Sigmoid colon (tissue), 7 donors: ENCODE data around the gene NDE1. TPM values are rescaled to one million over a fixed set of nuclear protein-coding genes. Genes with fewer than 3 reads are reported as not detected.

Source experiments
- DNase-seq: peaks from one replicate; pipeline ENCODE4 v3.0.0-alpha.2; 2019
- H3K27ac ChIP-seq, 4 donors: fragments of 200-600 bp; sonication (generic); one replicate each; pipeline ENCODE4 v1.5.1; 2016 to 2019; ENCODE audit warnings: mild to moderate bottlenecking in 1 of 4
- H3K27me3 ChIP-seq, 3 donors: fragments of 200-600 bp; sonication (generic); one replicate each; pipeline ENCODE4 v1.5.1; 2019; ENCODE audit warnings: mild to moderate bottlenecking in 1 of 3
- H3K36me3 ChIP-seq, 4 donors: fragments of 200-600 bp; sonication (generic); one replicate each; pipeline ENCODE4 v1.5.1; 2016 to 2019
- H3K4me1 ChIP-seq, 4 donors: fragments of 200-600 bp; sonication (generic); one replicate each; pipeline ENCODE4 v1.5.1; 2017 to 2019
- H3K4me3 ChIP-seq, 4 donors: fragments of 200-600 bp; sonication (generic); one replicate each; pipeline ENCODE4 v1.5.1; 2017 to 2019; ENCODE audit warnings: mild to moderate bottlenecking in 2 of 4, moderate library complexity in 1 of 4
- H3K9me3 ChIP-seq, 4 donors: fragments of 200-600 bp in 3 of 4; sonication (generic) in 3 of 4; one replicate each; pipeline versions ENCODE4 v1.5.1 to v1.6.1; 2013 to 2019
- EP300 ChIP-seq, 4 donors: sonication (generic); formaldehyde crosslinking; IDR thresholded peaks; one replicate each; pipeline ENCODE4 v1.6.1; 2017; ENCODE audit warnings: antibody characterized with exemption in 4 of 4
- POLR2A ChIP-seq, 2 donors: fragments of 450-650 bp; IDR thresholded peaks; one replicate each; pipeline ENCODE4 v1.6.1; 2016; ENCODE audit warnings: antibody characterized with exemption in 2 of 2, mild to moderate bottlenecking in 2 of 2, moderate library complexity in 2 of 2
- POLR2AphosphoS5 ChIP-seq, 4 donors: sonication (generic); formaldehyde crosslinking; IDR thresholded peaks; one replicate each; pipeline ENCODE4 v1.6.1; 2017; ENCODE audit warnings: antibody characterized with exemption in 4 of 4
- WGBS, 2 donors: extraction: QIAGEN DNeasy Blood & Tissue Kit; methylation state at CpG; one replicate each; pipeline ENCODE4 v1.1.7; 2013; 5-methylcytosine and 5-hydroxymethylcytosine counted together
- intact Hi-C: fragments of 100-400 bp; cut with DNase I; formaldehyde crosslinking; loops from one replicate; pipeline ENCODE4 v1.15.1; 2023
- polyA plus RNA-seq, 3 donors: library from polyadenylated mRNA; stranded (reverse); fragments of 200-250 nt; gene quantifications; one replicate each; pipeline ENCODE4 v1.2.3, GENCODE V29; 2013
- total RNA-seq, 4 donors: library from RNA; depleted of rRNA; stranded (reverse); fragments of >200 nt; gene quantifications; one replicate each; pipeline ENCODE4 v1.1.0, GENCODE V29; 2016
- TF ChIP-seq, protein P1 (sequence below), 4 experiments: fragments of 450-650 bp in 3 of 4; fragments of 200-600 bp in 1 of 4; IDR thresholded peaks; one replicate each; pipeline ENCODE4 v1.5.1; 2016 to 2019; ENCODE audit warnings: antibody characterized with exemption in 4 of 4, mild to moderate bottlenecking in 3 of 4, moderate library complexity in 2 of 4
- donor health status: healthy with polysubstance abuse.
- donor health status: Bipolar disorder and iron deficiency.
- donor health status: healthy.

NDE1 gene
- total and polyA plus RNA-seq, 7 donors, result 11.3 to 86.1 (median 29.3) TPM

DNA sequence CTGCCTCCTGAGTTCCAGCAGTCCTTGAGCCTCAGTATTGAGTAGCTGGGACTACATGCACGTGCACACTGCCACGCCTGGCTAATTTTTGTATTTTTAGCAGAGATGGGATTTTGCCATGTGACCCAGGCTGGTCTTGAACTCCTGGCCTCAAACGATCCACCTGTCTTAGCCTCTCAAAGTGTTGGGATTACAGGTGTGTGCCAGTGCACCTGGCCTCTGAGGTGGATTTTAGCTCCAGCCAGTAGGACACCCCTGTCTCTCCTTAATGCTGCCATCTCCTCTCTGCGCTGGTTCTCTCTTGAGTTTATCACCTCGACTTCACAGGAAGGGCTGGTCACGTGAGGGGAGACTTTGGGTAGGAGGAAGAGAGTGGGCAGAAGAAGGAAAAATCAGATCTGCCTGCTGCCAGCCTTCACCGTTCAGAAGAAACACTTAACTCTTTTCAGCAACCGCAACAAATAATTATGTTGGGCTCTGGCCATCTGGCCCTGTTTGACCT, 55.1 kb downstream of the NDE1 start:
- TF ChIP-seq POLR2AphosphoS5 (IDR thresholded peaks at IDR 0.05), result peak in 3 of 4 donors; percentile 10 to 59 (median 59)
- TF ChIP-seq, protein P1, sequence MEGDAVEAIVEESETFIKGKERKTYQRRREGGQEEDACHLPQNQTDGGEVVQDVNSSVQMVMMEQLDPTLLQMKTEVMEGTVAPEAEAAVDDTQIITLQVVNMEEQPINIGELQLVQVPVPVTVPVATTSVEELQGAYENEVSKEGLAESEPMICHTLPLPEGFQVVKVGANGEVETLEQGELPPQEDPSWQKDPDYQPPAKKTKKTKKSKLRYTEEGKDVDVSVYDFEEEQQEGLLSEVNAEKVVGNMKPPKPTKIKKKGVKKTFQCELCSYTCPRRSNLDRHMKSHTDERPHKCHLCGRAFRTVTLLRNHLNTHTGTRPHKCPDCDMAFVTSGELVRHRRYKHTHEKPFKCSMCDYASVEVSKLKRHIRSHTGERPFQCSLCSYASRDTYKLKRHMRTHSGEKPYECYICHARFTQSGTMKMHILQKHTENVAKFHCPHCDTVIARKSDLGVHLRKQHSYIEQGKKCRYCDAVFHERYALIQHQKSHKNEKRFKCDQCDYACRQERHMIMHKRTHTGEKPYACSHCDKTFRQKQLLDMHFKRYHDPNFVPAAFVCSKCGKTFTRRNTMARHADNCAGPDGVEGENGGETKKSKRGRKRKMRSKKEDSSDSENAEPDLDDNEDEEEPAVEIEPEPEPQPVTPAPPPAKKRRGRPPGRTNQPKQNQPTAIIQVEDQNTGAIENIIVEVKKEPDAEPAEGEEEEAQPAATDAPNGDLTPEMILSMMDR (IDR thresholded peaks at IDR 0.05), result no peak
- WGBS, 2 donors, result 73 to 88% methylated on average over 8 of the region's 8 CpGs
- no peak for DNase-seq
- intact Hi-C loops, result loop anchor here (2.0 kb wide), 1 partner anchor 54 kb away; the partner anchor contains the start of gene NDE1
- H3K27me3 ChIP-seq, result no peaks in the 10 kb centered on the region
- H3K36me3 ChIP-seq, result peaks cover 16 to 77% (median 53%) of the 10 kb centered on the region in 4 donors
- H3K4me1 ChIP-seq, result peaks cover 0 to 25% (median 18%) of the 10 kb centered on the region in 4 donors
- H3K27ac ChIP-seq, result peak overlapping the region; percentile 68 to 80 (median 72)
- no peaks in the 10 kb centered on the region for H3K9me3 ChIP-seq
- no peak overlapping the region for H3K4me3 ChIP-seq

DNA sequence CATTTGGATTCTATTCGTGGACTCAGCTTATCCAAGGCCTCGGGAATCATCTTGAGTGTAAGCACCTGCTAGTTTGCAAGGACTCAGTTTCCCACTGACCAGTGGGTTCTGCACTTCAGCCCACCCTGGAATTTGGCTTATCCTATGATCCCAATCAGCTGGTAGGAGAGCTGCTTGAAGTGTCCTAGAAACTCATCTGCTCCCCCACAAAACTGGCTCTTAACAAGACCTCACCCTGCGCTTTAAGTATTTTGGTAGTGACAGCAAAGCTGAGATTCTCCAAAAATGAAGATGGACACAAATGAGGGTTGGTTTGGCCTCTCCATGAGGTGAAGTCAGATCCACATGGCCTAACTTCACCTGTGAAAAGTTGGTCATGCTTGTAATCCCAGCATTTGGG, 57.3 kb downstream of the NDE1 start:
- Histone ChIP-seq H3K4me3 (no peak overlapping the region), H3K27me3 (no peaks in the 10 kb centered on the region), H3K36me3 (peaks cover 37 to 93% (median 73%) of the 10 kb centered on the region in 4 donors), H3K27ac (peak overlapping the region; percentile 34 to 80 (median 72)), H3K4me1 (peaks cover 0 to 36% (median 20%) of the 10 kb centered on the region in 4 donors), H3K9me3 (no peaks in the 10 kb centered on the region)
- DNase-seq, result no peak
- 93 to 95% methylated on average over 3 of the region's 3 CpGs for WGBS, 2 donors
- TF ChIP-seq POLR2AphosphoS5 (IDR thresholded peaks at IDR 0.05), result peak; percentile 4 to 67 (median 46)
- no peak for TF ChIP-seq EP300 (IDR thresholded peaks at IDR 0.05)
- intact Hi-C loops, result no loop called here

DNA sequence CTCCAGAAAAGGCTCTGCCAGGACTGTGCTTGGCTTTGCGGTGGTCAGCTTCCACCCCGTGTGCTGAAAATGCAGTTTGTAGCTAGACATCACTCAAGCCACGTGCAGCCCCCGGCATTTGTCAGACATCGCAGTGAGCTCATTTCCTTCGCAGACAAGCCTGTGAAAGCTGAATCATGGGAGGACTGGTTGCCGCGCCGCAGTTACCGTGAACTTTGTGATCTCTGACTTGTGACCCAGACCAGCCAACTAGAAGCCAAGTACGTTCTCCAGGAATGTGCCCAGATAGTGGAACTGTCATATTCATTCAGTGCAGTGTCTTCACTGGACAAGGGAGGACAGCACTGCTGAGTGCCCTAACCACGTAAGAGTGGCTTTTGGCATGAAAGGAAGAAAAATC, 58.1 kb downstream of the NDE1 start:
- Histone ChIP-seq H3K36me3 (peaks cover 45 to 99% (median 80%) of the 10 kb centered on the region in 4 donors), H3K27me3 (no peaks in the 10 kb centered on the region), H3K27ac (peak overlapping the region; percentile 34 to 80 (median 72)), H3K4me3 (no peak overlapping the region), H3K4me1 (peaks cover 0 to 38% (median 18%) of the 10 kb centered on the region in 4 donors), H3K9me3 (no peaks in the 10 kb centered on the region)
- no peak for DNase-seq
- intact Hi-C loops, result no loop called here
- TF ChIP-seq EP300 (IDR thresholded peaks at IDR 0.05) (no peak), POLR2AphosphoS5 (IDR thresholded peaks at IDR 0.05) (peak in 3 of 4 donors; percentile 46 to 77 (median 77))
- 90 to 96% methylated on average over 12 of the region's 12 CpGs for WGBS, 2 donors

DNA sequence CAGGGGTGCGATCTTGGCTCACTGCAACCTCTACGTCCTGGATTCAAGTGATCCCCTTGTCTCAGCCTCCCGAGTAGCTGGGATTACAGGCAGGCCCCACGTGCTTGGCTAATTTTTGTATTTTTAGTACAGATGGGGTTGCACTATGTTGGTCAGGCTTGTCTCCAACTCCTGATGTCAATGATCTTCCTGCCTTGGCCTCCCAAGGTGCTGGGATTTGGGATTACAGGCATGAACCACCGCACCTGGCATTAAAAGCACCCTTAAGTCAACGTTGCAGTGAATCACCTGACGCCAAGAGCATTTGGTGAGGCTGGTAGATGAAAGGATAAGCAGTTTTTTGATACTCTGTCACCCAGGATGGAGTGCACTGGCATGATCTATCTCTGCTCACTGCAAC, 59.0 kb downstream of the NDE1 start:
- H3K36me3 ChIP-seq, result peaks cover 53 to 99% (median 84%) of the 10 kb centered on the region in 4 donors
- H3K27ac ChIP-seq, result peak overlapping the region; percentile 21 to 80 (median 72)
- no peak for DNase-seq
- H3K9me3 ChIP-seq, result no peaks in the 10 kb centered on the region
- TF ChIP-seq EP300 (IDR thresholded peaks at IDR 0.05) (no peak), POLR2AphosphoS5 (IDR thresholded peaks at IDR 0.05) (peak in 2 of 4 donors; percentile 58 to 59)
- no peaks in the 10 kb centered on the region for H3K27me3 ChIP-seq
- 86 to 91% methylated on average over 7 of the region's 7 CpGs for WGBS, 2 donors
- peaks cover 0 to 39% (median 16%) of the 10 kb centered on the region in 4 donors for H3K4me1 ChIP-seq
- H3K4me3 ChIP-seq, result no peak overlapping the region
- intact Hi-C loops, result no loop called here

DNA sequence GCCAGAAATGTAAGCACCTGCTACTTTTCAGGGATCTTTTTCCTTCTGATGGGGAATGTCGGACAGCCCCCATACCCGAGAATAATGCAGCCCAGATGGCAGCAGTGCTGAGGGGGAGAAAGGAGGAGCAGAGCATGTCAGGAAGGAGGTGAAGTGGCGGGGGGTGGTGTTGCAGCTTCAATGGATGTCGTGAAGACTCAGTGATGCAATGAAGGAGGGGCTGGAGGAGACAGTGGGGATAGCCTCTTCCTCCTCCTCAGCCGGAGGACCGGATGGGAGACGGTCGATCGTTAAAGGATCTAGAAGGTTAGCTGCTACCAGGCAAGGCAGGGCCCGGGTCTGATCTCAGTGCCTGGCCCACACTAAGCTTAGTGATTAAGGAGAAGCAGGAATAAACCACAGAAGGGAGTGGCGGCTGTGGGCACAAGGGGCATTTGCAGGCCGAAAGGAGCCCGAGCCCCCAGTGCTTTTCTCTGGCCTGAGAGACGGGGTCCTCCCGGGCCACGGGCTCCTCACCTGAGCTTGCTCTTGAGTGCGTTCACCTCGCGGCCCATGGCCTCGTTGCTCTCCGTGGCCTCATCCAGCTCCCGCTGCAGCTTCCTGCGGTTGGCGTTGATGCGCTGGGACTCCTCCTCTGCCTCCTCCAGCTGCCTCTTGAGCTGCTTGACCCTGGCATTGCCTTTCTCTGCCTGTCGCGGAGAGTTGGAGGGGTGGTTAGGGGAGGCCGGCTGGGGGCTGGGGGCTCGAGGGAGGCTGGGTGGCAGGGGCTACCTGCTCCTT, 64.5 kb downstream of the NDE1 start:
- 93 to 96% methylated on average over 29 of the region's 29 CpGs for WGBS, 2 donors
- TF ChIP-seq POLR2A (IDR thresholded peaks at IDR 0.05), result no peak
- peak in 2 of 4 donors; percentile 33 to 40 for TF ChIP-seq POLR2AphosphoS5 (IDR thresholded peaks at IDR 0.05)
- peaks cover 0 to 29% (median 13%) of the 10 kb centered on the region in 4 donors for H3K4me1 ChIP-seq
- H3K36me3 ChIP-seq, result peaks cover 95 to 100% (median 98%) of the 10 kb centered on the region in 4 donors
- no peaks in the 10 kb centered on the region for H3K9me3 ChIP-seq
- intact Hi-C loops, result no loop called here
- peak overlapping the region; percentile 20 to 80 (median 50) for H3K27ac ChIP-seq
- no peaks in the 10 kb centered on the region for H3K27me3 ChIP-seq
- no peak for DNase-seq
- no peak overlapping the region for H3K4me3 ChIP-seq

DNA sequence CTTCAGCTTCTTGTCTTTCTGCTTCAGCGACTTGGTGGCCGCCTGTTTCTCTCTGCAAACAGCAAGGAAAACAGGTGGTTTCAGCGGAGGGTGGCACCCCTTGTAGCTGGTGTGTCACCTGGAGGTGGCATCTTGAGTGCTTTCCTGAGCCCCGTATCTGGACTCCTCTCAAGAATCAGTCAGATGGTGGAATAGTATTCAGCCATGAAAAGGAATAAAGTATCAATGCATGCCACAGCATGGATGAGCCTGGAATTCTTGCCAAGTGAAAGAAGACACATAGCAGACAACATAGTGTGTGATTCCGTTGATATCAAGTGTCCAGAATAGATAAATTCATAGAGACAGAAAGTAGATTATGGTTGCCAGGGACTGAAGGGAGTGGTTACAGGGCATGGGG, 65.2 kb downstream of the NDE1 start:
- no peak for DNase-seq
- no peaks in the 10 kb centered on the region for H3K27me3 ChIP-seq
- H3K4me1 ChIP-seq, result peaks cover 0 to 28% (median 14%) of the 10 kb centered on the region in 4 donors
- intact Hi-C loops, result no loop called here
- H3K9me3 ChIP-seq, result no peaks in the 10 kb centered on the region
- H3K4me3 ChIP-seq, result no peak overlapping the region
- 96% methylated on average over 5 of the region's 5 CpGs for WGBS, 2 donors
- H3K27ac ChIP-seq, result peak overlapping the region; percentile 13 to 80 (median 50)
- H3K36me3 ChIP-seq, result peaks cover 96 to 100% (median 99%) of the 10 kb centered on the region in 4 donors
- TF ChIP-seq POLR2AphosphoS5 (IDR thresholded peaks at IDR 0.05), result peak in 3 of 4 donors; percentile 24 to 57 (median 28)
- TF ChIP-seq, protein P1 (IDR thresholded peaks at IDR 0.05), result no peak
